H1 (cell line): ENCODE data around the gene FCER2. TPM values are rescaled to one million over a fixed set of nuclear protein-coding genes. Genes with fewer than 3 reads are reported as not detected.

Source experiments
- RAD21 ChIP-seq, 2 experiments: IDR thresholded peaks in 1 of 2; conservative IDR thresholded peaks in 1 of 2; 2 replicates each; pipeline ENCODE4 v1.6.1; 2011; ENCODE audit warnings: low read depth in 2 of 2, low read length in 2 of 2, improper control_type of control experiment in 1 of 2, inconsistent platforms in 1 of 2, mild to moderate bottlenecking in 1 of 2, moderate library complexity in 1 of 2
- RXRA ChIP-seq: IDR thresholded peaks from 2 replicates; pipeline ENCODE4 v1.6.1; 2011; ENCODE audit warnings: low read depth, mild to moderate bottlenecking, low read length, moderate library complexity; ENCODE audit not compliant: insufficient read depth
- polyA plus RNA-seq, 7 experiments: library from polyadenylated mRNA; depleted of rRNA in 3 of 7; stranded (reverse) in 5 of 7; unstranded in 2 of 7; fragments of >200 nt in 5 of 7; fragments of 200-250 nt in 2 of 7; gene quantifications; 1 replicate in 5 of 7; 2 replicates in 1 of 7; 4 replicates in 1 of 7; pipeline versions ENCODE4 v1.2.1 to v1.2.3, GENCODE V29; 2011 to 2013; ENCODE audit warnings: missing spikeins in 2 of 7, mixed read lengths in 2 of 7
- total RNA-seq: library from RNA; stranded (reverse); fragmentation: NEBNext Ultra II Directional; extraction: Animal tissue kit (Norgen Biotek cat#: 25700); gene quantifications from 2 replicates; pipeline ENCODE4 v1.2.1, GENCODE V29; 2021

Gene FCER2
- total and polyA plus RNA-seq, 2 of the 8 experiments (the other 6 are each of a cell fraction or from before 2014, with no cell fraction given) = 0.67 TPM; not detected in 1

DNA sequence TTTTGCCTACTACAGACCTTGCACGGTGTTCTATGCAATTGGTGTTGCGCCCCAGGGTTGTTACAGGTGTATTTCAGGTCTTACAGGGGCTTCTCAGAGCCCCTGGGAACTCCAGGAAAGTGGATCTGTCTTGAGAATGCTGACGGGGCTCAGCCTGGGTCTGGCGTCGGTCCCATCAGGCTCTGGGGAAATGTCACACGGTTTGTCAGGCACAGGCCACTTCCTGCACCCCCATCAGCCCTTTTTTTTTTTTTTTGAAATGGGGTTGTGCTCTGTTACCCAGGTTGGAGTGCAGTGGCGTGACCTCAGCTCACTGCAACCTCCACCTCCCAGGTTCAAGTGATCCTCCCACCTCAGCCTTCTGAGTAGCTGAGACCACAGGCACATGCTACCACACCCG, 16.7 kb upstream of the FCER2 start (continued):
- TF ChIP-seq RXRA (no peak), RAD21 (IDR thresholded peaks at IDR 0.05 in 1 of 2, conservative IDR thresholded peaks at IDR 0.05 in 1 of 2; ENCODE audit: low read depth in 2 of 2, low read length in 2 of 2) (no peak)
- TF ChIP-seq, all 59 proteins: peak for 0
